Measurements from ENCODE around the gene MCEE.
"Not testable (repeated sequence)": the region's sequence is repeated elsewhere in the genome, so short reads cannot be mapped to it uniquely, and the experiment has no call there.

The MCEE gene

GRCh38 chr2:71126957-71127356 is 3.1 kb downstream of the MCEE start:
- no peak for DNase-seq (ENCODE audit: low read depth)

GRCh38 chr2:71125506-71126294 is 4.3 kb downstream of the MCEE start:
- no peak for DNase-seq (ENCODE audit: low read depth)

GRCh38 chr2:71122387-71123298 is 7.4 kb downstream of the MCEE start:
- no peak for DNase-seq (ENCODE audit: low read depth)

GRCh38 chr2:71121479-71121878 is 8.6 kb downstream of the MCEE start:
- DNase-seq (ENCODE audit: low read depth), result no peak

- no peak for DNase-seq (ENCODE audit: low read depth)
Observed at GRCh38 chr2:71120195-71120594, 9.8 kb downstream of the MCEE start.

GRCh38 chr2:71117063-71117462 is 13.0 kb downstream of the MCEE start:
- DNase-seq (ENCODE audit: low read depth), result no peak

GRCh38 chr2:71113843-71114242 is 16.2 kb downstream of the MCEE start:
- no peak for DNase-seq (ENCODE audit: low read depth)

GRCh38 chr2:71108091-71108490 is 21.9 kb downstream of the MCEE start:
- no peak for DNase-seq (ENCODE audit: low read depth)

GRCh38 chr2:71106463-71106862 is 23.6 kb downstream of the MCEE start:
- DNase-seq (ENCODE audit: low read depth), result not testable (repeated sequence)

GRCh38 chr2:71103809-71104208 is 26.2 kb downstream of the MCEE start:
- DNase-seq (ENCODE audit: low read depth), result no peak

GRCh38 chr2:71102981-71103681 is 26.9 kb downstream of the MCEE start:
- no peak for DNase-seq (ENCODE audit: low read depth)

GRCh38 chr2:71101656-71102055 is 28.4 kb downstream of the MCEE start:
- no peak for DNase-seq (ENCODE audit: low read depth)

- DNase-seq (ENCODE audit: low read depth), result peak; percentile 6
Observed at GRCh38 chr2:71100195-71100964, 29.6 kb downstream of the MCEE start.

- DNase-seq (ENCODE audit: low read depth), result not testable (repeated sequence)
Observed at GRCh38 chr2:71092491-71093260, 37.4 kb downstream of the MCEE start.

- DNase-seq (ENCODE audit: low read depth), result not testable (repeated sequence)
Observed at GRCh38 chr2:71091808-71092207, 38.2 kb downstream of the MCEE start.

GRCh38 chr2:71089475-71089874 is 40.6 kb downstream of the MCEE start:
- not testable (repeated sequence) for DNase-seq (ENCODE audit: low read depth)

- DNase-seq (ENCODE audit: low read depth), result not testable (repeated sequence)
Observed at GRCh38 chr2:71085325-71086003, 44.6 kb downstream of the MCEE start.

- not testable (repeated sequence) for DNase-seq (ENCODE audit: low read depth)
Observed at GRCh38 chr2:71083752-71084312, 46.2 kb downstream of the MCEE start.

GRCh38 chr2:71083297-71083696 is 46.7 kb downstream of the MCEE start:
- not testable (repeated sequence) for DNase-seq (ENCODE audit: low read depth)
